HS-5 (cell line): Measurements from ENCODE around the gene DLG1.
A peak's percentile ranks its signal among the peaks of the same experiment; 100 is the strongest.

Experiments
- DNase-seq: peaks from one replicate; pipeline ENCODE4 v3.0.0-alpha.2; 2012; ENCODE audit warnings: low read depth

Gene DLG1

DNA sequence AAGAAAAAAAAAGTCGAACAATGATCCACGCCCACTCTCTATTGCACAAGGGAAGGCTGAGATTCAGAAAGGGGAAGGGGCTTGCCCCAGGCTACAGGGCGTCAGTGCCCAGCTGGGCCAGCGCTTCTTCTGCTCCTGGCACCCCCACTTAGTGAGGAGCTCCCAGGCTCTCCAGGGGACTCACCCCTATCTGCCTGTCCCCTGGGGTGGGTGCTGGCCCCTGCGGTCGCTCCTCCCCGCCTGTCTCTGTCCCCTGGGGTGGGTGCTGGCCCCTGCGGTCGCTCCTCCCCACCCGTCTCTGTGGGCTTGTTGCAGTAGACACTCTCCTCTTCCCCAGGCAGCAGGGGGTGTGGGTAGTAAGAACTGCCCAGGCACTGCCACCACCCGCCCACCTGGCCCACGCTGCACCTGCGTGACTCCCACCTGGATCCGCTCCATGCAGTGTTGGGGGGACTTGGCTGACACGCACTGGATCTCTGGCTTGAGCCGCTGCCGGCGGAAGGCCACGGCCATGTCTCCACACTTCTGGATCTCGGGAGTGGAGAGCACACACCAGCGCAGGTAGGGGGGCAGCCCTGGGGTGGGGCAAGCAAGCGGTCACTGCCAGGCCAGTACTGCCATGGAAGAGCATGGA is 283.4 kb downstream of the DLG1 start:
- DNase-seq: no peak

DNA sequence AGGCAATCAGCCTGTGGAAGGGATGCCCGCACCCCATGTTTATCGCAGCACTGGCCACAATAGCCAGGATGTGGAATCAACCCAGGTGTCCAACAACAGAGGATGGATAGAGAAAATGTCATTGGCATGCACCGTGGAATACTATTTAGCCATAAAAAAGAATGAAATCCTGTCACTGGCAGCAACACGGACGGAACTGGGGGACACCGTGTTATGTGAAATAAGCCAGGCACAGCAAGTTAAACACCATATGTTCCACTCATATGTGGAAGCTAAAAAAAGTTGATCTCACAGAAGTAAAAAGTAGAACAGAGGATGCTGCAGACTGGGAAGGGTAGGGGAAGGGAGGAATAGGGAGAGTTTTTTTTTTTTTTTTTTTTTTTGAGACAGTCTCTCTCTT is 284.4 kb downstream of the DLG1 start:
- no peak for DNase-seq

DNA sequence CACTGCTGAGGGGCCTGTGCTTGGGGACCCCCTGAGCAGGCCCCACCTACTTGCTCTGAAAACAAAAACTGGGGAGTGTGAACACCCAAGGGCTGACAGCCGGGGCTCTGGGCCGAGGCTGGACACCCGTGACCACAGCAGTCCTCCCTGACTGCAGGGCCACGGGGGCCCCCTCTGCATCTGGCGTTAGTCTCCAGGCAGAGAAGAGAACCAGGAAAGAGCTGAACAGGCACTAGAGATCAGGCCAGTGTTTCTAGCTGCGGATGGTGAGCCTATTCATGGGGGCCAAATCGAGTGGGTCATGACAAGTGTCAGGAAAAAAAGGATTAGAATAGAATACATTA is 285.9 kb downstream of the DLG1 start:
- no peak for DNase-seq

DNA sequence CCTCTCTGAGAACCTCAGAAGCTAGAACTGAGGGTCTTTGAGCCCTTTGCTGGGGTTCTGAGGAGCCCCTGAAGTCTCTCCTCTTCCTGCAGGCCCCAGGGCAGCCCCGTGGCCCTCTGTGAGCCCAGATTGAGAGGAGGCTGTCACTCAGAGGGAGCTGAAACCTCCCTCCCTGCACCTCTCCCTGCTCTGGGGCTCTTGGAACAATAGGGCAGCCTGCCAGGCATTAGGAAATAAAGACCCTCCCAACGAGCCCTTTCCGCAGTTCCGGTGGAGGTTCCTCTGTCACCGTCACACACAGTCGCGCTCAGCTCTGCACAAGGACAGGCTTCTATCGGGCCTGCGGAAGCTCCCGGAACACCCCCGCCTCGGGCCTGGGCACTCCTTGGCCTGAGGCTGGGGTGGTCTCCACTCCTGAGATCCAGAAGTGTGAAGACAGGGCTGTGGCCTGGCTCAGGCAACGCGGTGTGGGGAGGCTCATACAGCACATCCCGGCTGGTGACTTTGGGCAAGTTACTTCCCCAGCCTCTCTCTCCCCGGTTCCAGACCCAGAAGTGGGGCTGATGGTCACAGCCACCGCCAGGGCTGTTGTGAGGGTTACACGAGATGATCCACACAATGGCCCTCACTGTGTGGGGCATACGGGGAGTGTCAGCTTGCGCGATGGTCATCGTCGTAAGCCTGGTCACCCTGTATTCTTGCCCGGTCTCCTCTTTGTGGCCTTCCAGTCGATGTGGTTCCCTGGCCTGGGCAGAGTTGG is 286.5 kb downstream of the DLG1 start:
- DNase-seq: no peak

DNA sequence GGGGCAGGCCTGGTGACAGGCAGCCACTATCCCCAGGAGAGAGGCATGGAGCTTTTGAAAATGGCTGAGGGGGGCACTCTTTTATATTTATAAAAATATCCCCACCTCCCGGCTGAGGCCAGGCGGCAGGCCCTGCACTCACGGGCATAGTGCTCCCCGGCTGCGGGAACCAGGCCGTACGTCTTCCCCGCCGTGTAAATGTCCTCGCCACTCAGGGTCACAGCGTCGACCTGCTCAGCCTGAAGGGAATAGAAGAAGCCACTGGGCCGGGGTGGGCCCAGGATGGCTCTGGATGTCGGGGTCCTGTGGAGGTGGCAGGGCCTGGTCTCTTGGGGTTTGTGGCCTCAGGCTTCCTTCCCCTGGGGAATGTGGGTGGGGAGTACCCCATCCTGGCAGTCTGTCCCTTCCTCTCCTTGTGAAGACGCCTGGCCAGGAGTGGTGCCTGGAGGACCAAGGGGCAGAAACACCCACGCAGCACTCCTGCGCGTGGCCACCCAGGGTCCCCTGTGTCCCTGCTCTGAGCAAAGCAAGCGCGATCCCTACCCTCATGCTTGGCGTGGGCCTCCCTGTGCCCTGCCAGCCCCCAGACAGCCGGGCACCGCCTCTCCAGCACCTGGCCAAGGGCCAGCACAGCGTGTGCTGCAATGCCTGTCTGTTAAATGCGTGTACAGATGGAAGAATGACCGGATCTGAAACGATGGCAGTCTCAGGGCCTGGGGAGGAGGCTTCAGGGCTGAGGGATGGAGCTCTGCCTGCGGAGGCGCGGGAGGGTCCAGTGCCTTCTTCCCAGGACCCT is 287.7 kb downstream of the DLG1 start:
- DNase-seq: no peak

DNA sequence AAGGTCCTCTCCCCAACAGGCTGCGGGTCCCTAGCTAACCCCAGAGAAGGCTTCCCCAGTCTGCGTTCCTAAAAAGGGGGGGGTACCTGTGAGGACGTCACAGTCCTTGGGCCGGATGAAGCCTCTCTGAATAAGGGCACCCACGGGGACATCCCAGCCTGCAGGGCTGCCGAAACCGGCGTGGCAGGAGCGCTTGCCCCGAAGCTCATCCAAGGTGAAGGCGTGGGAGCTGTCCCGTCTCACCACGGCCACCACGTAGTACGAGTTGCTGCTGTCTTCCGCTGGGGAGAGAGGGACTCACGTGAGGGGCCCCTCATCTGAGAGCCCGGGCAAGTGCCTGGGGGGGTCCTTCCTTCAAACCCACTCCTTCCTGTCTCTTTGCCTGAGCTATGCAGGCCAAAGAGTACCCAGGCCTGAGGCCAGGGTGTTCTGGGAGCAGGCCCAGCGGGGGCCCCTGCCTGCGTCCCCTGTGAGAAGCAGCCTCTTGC is 288.8 kb downstream of the DLG1 start:
- no peak for DNase-seq

DNA sequence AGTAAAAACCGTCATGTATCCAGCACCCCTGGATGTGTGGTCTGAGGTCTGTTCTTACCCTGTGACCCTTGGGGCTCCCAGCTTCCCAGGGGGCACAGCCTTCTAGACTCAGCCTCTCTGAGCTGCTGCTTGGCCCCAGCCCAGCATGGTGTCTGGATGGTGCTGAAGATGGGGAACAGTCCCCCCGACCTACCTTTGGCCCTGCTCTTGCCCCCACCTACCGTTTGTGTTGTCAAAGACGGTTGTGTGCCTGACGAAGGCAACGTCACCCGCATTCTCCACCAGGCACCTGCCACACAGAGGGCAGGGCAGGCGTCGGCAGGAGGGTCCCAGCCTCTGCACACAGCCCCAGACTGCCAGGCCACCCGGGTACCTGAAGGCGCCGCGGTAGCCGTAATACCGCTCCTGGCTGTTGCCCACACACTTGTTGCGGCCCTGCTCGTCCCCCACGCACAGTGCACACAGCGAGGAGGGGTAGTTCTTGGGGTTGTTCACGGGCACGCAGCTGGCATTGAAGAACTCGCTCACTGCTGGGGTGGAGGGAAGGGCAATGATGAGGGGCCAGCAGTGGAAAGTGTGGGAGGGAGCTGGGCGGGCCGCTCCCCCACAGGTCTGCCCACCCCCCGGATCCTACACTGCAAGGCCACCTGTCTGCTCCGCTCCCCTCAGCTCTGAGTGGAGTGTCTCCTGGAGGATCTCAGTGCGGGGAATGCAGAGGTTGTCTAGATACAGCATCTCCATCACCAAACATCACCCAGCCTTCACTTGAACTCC is 289.8 kb downstream of the DLG1 start:
- no peak for DNase-seq

DNA sequence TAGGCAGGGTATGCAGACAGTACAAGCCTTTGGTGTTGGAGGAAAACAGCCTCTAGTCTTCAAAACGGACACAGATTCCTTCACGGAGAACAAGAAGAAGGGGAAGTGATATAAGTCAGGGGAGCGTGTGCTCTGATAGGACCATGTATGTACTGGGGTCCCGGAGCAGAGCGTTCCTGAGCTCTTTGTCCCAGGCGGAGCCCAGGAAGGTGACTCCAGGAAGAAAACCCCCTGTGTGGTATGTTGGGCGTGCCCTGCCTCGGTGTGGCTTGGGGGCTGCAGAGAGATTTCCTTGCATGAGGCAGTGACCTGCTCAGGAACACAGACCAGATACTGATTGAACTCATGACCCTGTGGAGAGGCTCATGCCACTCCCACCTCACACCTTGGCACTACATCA is 290.5 kb downstream of the DLG1 start:
- no peak for DNase-seq

DNA sequence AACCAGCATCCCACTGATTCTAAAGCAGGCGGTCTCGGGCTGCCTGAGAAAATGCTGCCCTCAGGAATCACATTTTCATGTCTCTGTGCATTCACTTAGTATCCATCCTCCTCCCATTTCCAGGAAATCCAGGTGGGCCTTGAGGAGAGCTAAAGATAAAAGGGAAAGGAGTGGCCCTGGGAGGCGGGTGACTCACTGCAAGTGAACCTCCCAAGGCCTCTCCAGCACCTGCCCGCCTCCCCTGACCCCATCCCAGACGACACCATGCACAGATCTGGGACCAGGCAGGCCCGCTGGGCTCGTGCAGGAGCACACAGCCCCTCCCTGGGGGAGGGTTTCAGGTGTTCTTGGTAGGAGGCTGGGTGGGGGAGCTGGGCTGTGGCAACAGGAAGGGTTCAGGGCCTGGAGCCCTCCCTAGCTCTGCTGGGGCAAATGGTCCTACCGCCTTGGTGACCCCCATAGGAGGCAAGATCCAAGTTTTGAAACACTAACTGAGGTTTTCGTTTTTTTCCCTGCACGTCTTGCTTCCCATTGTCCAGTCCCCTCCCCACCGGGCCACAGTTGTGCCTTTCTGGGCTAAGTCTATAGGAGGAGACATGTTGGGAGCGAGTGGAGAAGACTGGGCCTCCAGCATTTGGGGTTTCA is 291.0 kb downstream of the DLG1 start:
- no peak for DNase-seq

DNA sequence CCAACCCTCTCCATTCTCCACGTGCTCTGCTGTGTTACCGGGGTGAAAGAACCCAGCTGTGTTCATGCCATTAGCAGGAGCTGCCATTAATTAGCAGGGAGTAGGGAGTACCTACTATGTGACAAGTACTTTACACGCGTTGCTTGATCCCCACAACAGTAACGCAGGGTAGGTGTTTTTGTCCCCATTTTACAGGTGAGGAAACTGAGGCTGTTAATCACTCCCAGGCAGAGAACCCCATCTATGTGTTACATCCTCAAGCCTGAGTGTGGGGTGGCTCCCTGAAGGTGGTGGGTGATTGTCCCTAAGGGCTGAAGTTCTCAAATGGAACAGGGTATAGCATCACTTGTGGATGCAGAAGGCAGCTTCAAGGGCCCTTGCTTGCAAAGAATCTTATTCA is 291.6 kb downstream of the DLG1 start:
- DNase-seq: no peak

DNA sequence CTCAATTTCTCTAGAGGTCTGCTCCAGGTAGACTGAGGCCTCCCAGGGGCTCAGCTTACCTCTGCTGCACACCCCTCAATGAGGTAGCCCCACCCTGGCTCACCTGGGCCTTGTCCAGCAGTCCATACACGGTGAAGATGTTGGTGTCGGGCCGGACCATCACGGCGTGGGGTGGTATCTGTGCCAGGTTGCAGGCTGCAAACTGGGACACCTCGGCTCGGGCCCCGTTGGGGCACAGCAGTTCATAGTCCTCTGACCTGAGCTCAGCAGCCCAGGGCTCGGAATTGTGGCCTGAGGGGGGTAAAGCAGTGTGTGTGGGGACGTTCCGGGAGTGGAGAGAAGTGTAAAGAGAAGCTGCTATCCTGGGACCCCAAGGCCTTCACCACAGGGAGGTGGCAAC is 292.0 kb downstream of the DLG1 start:
- DNase-seq: no peak

DNA sequence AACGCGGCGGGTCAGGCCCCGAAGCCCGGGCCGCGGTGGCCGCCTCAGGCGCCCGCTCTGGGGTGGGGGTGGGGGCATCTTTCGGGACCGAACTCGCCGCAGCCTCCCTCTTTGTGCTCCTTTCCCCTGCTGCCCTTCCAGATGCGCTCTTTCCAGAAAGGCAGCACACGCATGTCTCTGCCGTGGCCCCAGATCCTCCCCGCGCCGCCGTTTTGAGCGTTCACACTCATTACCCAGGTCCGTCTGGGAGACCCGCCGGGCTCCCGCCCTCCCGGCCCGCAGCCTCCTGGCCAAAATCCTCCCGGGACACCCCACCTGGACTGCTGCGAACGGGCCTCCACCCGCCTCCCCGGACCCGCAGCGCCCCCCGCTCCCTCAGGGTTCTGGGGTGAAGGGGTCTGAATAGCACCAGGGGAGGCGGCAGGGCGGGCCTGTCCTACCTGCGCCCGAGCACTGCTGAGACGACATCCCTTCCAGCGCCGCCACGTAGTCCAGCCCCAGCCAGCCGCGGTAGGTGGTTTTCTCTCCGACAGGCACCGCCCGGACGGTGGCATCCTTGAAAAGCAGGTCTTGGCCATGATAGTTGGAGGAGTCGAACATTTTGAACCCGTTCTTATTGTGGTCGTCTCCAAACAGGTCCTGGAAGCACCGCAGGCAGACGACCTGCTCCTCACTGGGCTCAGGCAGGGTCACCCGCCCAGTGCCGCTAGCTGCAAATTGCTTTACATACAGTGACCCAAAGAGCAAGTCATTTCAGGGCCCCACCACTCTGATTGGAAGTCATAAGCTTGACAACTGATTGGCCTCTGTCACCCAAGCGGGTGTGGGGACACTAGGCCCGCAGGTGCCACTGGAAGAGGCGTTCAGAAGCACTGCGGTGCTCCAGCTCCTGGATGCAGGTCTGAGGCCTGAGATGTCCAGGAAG is 294.7 kb downstream of the DLG1 start:
- DNase-seq: no peak

DNA sequence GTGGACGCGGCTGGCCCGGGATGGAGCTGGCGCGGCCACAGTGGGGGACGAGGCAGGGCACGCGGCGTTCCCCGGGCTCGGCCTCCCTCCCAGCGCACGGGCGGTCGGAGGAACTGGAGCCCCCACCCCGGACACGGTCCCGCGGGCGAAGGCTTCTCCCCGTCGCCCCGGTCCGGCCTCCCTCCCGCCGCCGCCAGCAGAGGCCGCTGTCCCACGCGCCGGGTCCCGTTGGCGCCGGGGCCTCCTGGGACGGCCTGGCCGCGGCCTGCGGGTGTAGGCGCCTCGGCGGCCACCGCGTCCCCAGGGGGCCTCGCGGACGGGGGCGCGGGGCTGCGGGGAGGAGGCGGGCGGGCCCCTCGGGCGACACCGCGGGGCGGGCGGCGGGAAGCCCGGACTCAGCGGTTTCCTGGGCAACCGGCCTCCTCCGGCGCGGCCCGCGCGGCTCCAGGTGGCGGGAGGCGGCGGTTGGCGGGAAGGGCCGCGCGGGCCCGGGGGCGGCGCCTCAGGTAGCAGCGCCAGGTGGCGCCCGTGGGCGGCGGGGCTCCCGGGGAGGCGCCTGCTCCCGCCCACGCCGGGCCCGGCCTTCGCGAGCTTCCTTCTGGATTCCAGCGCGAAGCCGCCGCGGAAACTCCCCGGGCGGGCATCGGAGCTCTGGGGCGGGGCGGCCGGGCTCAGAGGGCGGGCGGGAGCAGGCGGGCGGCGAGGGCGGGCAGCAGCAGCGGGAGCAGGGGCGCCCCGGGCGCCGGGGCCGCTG is 295.5 kb downstream of the DLG1 start:
- peak; percentile 10 for DNase-seq

DNA sequence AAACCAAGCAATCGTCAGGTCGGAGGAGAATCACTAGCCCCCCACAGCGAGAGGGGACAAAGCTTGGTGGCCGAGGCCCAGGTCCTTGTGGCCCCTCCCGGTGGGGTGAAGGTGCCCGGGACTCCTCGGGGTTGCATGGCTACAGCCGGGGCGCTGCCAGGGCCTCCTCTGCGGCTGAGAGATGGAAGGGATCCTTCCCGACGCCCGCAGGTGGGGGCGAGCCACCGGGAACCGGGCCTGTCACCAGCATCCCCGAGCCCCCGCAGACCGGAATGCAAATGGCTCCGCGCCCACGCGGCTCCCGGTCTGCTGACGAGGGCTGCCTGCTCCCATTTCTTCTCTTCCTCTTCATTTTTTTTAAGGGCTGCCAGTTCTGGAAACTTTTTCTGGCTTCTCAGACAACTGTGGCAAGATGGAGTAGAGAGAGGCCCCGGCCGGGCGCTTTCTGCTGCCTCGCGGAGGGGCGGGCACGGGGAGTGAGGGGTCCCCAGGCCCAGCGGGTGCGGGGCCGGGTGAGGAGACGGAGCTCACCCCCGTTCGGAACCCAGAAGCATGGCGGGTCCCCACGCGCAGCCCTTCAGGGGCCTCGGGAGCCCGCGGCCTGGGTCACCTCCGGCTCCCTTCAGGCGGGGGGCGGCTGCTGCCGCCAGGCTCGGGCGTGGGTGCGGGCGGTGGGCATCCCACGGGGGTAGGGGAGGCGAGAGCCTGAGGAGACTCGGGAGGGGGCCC is 296.3 kb downstream of the DLG1 start:
- no peak for DNase-seq

DNA sequence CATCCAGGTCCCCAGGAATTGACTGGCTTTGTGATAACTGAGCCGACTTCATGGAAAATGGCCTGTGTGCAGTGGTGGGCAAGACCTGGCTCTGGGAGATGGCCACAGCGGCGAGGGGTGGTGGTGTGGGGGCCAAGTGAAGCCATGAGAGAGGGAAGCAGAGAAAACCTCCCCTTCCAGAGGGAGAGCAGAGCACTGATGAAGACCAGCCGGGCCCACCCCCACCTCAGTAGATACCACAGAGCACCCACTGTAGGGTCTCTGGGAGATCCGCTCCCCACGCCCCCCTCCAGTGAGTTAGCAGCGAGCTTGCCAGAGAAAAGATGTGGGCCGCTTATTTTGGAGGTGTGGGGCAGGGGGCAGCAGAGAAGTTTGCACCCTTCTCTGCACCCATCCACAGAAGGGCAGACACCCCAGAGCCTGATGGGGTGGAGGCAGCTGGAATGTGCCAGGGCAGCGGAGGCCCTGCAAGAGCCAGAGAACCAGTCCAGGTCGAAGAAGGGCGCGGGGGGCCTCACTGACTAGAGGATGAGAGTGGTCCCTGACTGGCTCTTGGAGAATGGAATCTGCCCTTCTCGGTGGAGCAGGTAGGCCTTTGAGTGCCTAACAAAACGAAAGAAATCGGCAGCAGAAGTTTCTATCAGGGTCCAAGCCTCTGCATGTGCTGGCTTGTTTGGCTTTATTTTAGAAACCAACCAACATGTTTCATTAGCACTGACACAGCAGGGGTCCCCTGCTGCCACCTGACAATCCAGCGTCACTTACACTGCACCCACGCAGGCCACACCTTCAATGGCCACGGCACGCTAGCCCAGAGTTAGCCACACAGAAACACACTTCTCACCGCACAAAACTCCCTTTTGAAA is 297.1 kb downstream of the DLG1 start:
- no peak for DNase-seq

DNA sequence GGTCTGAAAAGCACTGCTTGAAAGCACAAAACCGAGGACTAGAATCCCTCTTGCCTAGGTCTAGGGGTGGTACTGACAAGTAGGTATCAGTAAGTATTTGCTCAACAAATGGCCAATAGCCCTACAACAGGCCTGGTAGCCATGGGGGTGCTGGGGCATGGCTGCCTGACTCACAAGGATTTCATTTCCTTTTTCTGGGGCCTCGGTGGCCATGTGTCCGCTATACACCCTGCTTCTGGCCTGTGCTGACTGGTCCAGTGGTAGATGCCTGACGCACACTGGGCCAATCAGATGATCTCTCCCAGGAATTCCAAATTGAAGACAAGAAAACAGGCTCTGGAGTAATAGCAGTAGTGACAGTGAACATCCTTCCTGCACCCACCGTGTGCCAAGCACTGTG is 298.2 kb downstream of the DLG1 start:
- peak; percentile 6 for DNase-seq

DNA sequence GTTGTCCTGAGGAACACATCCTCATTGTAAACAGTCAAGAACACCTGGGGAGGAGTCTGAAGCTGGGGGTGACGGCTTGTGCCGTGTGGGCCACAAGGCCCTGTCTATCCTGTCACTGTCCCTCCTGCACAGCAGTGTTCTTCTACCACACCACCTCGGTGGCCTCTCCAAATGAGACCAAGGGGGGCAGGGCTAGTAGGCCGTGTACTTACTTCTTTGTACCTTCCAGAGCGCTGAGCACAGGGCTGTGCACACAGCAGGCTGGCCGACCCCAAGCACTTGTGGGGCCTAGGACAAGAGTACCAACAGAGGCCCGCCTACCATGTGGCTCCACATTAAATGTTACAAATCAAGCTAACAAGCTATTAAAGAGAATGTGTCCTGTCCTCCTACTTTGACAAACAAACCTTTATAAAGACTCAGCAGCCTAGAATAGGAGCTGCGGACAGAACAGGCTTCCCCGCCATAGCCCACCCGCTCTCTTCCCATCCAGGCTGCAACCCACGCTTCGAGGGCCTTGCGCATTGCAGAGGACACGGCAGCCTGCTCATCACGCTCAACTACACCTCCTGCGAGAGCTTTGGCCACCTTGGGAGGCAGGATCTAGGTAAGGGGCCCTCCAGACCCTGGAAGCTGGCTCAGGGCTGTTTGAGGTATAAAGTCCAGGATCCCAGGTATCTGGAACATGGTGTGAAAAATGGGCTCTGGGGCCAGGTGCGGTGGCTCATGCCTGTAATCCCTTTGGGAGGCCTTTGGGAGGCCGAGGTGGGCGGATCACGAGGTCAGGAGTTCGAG is 299.2 kb downstream of the DLG1 start:
- DNase-seq: no peak
